ENCODE measurements around the gene BAZ1A.

DNA sequence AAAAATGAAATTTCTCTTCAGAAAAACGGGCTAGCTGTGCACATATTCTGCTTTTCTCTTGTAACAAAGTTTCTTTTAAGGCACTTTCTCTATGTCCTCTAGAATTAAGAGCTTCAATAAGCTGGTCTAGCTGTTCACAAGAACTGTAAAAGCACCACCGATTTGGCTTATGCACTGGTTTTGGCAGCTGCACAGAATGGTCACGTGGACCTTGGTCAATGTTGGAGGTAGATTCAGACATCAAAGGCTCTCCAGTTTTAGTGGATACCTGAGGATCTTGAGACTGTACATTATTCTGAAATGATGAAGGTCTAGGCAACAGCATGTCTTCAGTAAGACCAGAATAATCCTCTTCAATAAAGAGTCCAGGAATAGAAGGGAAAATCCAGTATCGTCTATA, 99.2 kb downstream of the BAZ1A start:
- TF ChIP-seq, protein P1, sequence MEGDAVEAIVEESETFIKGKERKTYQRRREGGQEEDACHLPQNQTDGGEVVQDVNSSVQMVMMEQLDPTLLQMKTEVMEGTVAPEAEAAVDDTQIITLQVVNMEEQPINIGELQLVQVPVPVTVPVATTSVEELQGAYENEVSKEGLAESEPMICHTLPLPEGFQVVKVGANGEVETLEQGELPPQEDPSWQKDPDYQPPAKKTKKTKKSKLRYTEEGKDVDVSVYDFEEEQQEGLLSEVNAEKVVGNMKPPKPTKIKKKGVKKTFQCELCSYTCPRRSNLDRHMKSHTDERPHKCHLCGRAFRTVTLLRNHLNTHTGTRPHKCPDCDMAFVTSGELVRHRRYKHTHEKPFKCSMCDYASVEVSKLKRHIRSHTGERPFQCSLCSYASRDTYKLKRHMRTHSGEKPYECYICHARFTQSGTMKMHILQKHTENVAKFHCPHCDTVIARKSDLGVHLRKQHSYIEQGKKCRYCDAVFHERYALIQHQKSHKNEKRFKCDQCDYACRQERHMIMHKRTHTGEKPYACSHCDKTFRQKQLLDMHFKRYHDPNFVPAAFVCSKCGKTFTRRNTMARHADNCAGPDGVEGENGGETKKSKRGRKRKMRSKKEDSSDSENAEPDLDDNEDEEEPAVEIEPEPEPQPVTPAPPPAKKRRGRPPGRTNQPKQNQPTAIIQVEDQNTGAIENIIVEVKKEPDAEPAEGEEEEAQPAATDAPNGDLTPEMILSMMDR (IDR thresholded peaks at IDR 0.05): no peak
- no peak for TF ChIP-seq POLR2AphosphoS5 (IDR thresholded peaks at IDR 0.05)

Data from esophagus muscularis mucosa (tissue), 3 donors.